ENCODE results near the gene RIN3.

RIN3 gene

DNA sequence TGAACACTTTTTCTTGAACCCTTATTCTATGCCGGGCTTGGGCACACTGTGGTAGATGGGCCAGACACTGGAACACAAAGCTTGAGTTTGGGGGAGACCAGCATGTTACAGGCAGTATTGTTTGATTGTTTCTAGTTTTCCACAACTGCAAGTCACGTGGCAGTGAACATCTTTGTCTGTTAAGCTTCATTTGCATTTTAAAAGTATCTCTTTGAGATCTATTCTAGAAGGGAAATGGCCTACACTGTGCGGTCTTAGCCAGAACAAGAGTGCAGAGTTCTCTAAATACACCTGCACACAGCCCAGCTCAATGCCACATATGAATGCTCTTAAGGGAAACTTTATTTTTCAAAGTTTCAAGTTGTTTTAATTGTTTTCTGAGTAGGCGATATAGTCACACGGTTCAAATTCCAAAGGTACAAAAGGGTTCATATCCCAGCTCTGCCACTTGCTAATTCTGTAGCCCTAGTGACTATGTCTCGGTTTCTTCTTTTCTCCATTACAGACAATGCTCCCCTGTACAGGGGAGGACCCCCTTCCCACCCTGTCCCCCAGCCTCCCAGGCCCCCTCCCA is 24.9 kb downstream of the RIN3 start:
- no peaks in the 10 kb centered on the region for H3K9me3 Mint-ChIP-seq
- H3K27ac Mint-ChIP-seq, result no peak overlapping the region
- DNase-seq (ENCODE audit: low spot score in 2 of 2) (no peak), ATAC-seq (ENCODE audit: low read depth) (peak; percentile 92)
- no peaks in the 10 kb centered on the region for H3K36me3 Mint-ChIP-seq
- no peak overlapping the region for H3K4me3 Mint-ChIP-seq
- peaks cover 24% of the 10 kb centered on the region for H3K4me1 Mint-ChIP-seq
- no peaks in the 10 kb centered on the region for H3K27me3 Mint-ChIP-seq

GRCh38 chr14:92539419-92539818 is 25.8 kb downstream of the RIN3 start:
- no peak overlapping the region for H3K4me3 Mint-ChIP-seq
- no peak for DNase-seq (ENCODE audit: low spot score in 2 of 2)
- H3K36me3 Mint-ChIP-seq, result no peaks in the 10 kb centered on the region
- H3K4me1 Mint-ChIP-seq, result peaks cover 24% of the 10 kb centered on the region
- no peaks in the 10 kb centered on the region for H3K27me3 Mint-ChIP-seq
- no peak overlapping the region for H3K27ac Mint-ChIP-seq
- no peaks in the 10 kb centered on the region for H3K9me3 Mint-ChIP-seq
- ATAC-seq (ENCODE audit: low read depth), result no peak

DNA sequence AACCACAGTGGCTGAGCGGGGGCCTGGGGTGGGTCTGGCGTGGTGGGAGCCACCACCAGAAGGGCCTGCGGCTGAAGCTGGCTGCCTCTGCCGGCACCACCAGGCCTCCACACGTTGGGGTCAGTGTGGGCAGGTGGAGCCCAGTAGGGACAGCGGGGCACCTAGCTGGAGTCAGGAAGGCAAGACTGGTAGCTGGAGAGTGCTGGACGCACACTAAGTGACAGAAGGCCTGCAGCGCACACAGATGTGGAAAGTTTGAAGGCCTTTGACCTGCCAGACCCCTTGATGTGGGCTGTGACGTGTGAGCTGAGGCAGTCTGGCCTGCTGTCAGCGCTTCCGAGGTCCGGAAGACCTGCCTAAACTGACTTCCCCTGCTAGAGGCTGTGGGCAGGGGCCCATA is 26.3 kb downstream of the RIN3 start:
- no peak overlapping the region for H3K27ac Mint-ChIP-seq
- DNase-seq (ENCODE audit: low spot score in 2 of 2) (no peak), ATAC-seq (ENCODE audit: low read depth) (no peak)
- H3K9me3 Mint-ChIP-seq, result no peaks in the 10 kb centered on the region
- no peaks in the 10 kb centered on the region for H3K27me3 Mint-ChIP-seq
- peaks cover 23% of the 10 kb centered on the region for H3K4me1 Mint-ChIP-seq
- no peak overlapping the region for H3K4me3 Mint-ChIP-seq
- H3K36me3 Mint-ChIP-seq, result no peaks in the 10 kb centered on the region

DNA sequence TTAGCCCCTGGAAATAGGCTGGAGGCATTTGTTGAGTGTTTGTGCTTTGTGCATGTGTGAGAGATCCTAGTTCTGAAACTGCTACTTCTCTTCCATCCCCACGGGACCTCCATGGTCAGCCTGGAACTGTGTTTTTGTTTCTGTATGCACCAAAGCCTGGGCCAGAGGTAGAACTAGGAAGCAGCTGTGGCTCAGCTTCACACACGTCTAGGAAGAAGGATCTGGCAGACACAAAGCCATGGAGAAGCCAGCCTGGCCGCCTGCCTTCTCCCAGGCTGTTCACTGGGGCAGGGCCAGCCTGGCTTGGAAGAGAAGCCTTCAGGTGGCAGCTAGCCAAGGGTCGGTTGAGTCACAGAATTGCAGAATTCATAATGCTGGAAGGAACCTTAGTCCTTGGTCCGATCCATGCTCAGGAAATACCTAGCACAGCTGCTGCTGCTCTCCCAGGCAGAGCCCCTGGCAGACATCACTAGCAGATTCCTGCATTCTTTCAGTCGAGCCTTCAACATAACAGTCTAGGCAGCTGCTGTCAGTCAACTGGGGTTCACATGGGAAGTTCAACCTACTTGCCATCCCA is 27.0 kb downstream of the RIN3 start:
- H3K9me3 Mint-ChIP-seq, result no peaks in the 10 kb centered on the region
- no peak overlapping the region for H3K4me3 Mint-ChIP-seq
- H3K36me3 Mint-ChIP-seq, result no peaks in the 10 kb centered on the region
- H3K4me1 Mint-ChIP-seq, result peaks cover 18% of the 10 kb centered on the region
- no peaks in the 10 kb centered on the region for H3K27me3 Mint-ChIP-seq
- no peak for ATAC-seq (ENCODE audit: low read depth)
- DNase-seq (ENCODE audit: low spot score in 2 of 2), result no peak
- H3K27ac Mint-ChIP-seq, result no peak overlapping the region

- H3K4me3 Mint-ChIP-seq, result no peak overlapping the region
- no peak for DNase-seq (ENCODE audit: low spot score in 2 of 2)
- no peak for ATAC-seq (ENCODE audit: low read depth)
- H3K36me3 Mint-ChIP-seq, result no peaks in the 10 kb centered on the region
- H3K9me3 Mint-ChIP-seq, result no peaks in the 10 kb centered on the region
- H3K27ac Mint-ChIP-seq, result no peak overlapping the region
- no peaks in the 10 kb centered on the region for H3K27me3 Mint-ChIP-seq
- peaks cover 13% of the 10 kb centered on the region for H3K4me1 Mint-ChIP-seq
These were observed 29.4 kb downstream of the RIN3 start for GRCh38 chr14:92542766-92543554.

DNA sequence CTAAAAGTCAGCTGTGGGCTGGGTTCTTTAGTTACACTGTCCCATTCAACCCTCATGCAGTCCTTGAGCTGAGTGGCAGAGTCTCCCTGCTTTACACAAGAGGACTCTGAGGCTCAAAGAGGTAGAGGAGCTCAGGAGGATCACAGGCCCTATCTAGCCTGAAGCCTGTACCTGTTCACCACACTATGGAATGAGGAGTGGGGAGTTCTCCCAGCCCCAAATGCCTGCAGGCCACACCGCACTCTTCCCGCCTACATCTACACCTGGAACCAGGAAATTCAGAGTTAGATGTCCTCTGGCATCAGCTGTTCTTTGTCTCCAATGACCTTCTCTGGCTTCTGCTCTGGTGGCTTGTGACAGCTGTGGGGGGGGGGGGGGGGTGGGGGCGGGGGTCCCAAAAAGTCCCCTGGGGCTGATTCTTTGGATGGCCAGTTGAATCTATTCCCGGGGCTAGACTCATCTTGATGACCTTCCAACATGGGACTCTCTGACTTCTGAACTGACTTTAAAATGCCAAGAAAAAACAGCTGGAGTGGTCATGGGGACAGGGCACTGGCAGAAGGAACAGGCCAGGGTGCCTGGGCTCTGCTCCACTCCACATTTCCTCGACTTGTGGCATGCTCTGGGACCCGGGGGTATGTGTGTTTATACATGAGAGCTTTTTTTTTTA is 30.6 kb downstream of the RIN3 start:
- no peak for ATAC-seq (ENCODE audit: low read depth)
- DNase-seq (ENCODE audit: low spot score in 2 of 2), result no peak
- Mint-ChIP-seq H3K27ac (no peak overlapping the region), H3K4me3 (no peak overlapping the region), H3K4me1 (peaks cover 6% of the 10 kb centered on the region), H3K9me3 (no peaks in the 10 kb centered on the region), H3K27me3 (no peaks in the 10 kb centered on the region), H3K36me3 (no peaks in the 10 kb centered on the region)

DNA sequence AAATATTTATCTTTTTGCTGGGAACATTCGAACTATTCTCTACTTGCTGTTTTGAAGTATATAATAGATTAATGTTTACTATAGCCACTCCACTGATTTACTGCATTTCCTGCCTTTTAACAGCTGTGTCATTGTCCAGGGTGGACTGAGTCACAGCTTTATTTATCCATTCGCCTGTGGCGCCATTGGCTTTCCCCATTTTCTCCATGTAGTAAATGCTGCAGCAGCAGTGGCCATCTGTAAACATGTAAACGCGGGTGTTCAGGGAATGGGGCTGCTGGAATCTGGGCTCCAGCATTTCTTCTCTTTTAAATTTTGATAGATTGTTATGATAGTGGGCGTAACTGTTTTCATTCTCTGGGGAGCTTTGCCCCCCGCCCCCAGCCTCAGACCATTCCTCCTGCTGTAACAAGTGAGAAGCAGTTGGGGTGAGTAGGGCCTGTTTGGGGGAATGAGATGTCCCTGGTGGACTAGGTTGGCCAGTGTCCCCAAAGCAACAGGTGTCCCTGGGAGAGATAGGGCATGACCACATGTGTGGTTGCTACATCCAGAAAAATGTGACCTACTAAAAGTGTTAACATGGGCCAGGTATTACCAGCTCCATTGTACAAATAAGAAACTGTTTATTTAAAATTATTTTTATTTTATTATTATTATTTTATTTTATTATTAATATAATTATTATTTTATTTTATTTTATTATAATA is 32.9 kb downstream of the RIN3 start:
- ATAC-seq (ENCODE audit: low read depth), result no peak
- H3K4me3 Mint-ChIP-seq, result no peak overlapping the region
- peaks cover 7% of the 10 kb centered on the region for H3K4me1 Mint-ChIP-seq
- H3K9me3 Mint-ChIP-seq, result no peaks in the 10 kb centered on the region
- H3K36me3 Mint-ChIP-seq, result peaks cover 2% of the 10 kb centered on the region
- no peak for DNase-seq (ENCODE audit: low spot score in 2 of 2)
- H3K27me3 Mint-ChIP-seq, result peaks cover 2% of the 10 kb centered on the region
- no peak overlapping the region for H3K27ac Mint-ChIP-seq

GRCh38 chr14:92549105-92549858 is 35.7 kb downstream of the RIN3 start:
- Mint-ChIP-seq H3K4me1 (peaks cover 20% of the 10 kb centered on the region), H3K27ac (no peak overlapping the region), H3K36me3 (peaks cover 2% of the 10 kb centered on the region), H3K27me3 (peaks cover 9% of the 10 kb centered on the region), H3K9me3 (no peaks in the 10 kb centered on the region), H3K4me3 (no peak overlapping the region)
- DNase-seq (ENCODE audit: low spot score in 2 of 2), result no peak
- no peak for ATAC-seq (ENCODE audit: low read depth)

- H3K4me3 Mint-ChIP-seq, result no peak overlapping the region
- ATAC-seq (ENCODE audit: low read depth) (no peak), DNase-seq (ENCODE audit: low spot score in 2 of 2) (no peak)
- H3K36me3 Mint-ChIP-seq, result peaks cover 2% of the 10 kb centered on the region
- H3K27me3 Mint-ChIP-seq, result peaks cover 9% of the 10 kb centered on the region
- no peaks in the 10 kb centered on the region for H3K9me3 Mint-ChIP-seq
- H3K27ac Mint-ChIP-seq, result no peak overlapping the region
- peaks cover 20% of the 10 kb centered on the region for H3K4me1 Mint-ChIP-seq
These were observed 36.3 kb downstream of the RIN3 start for GRCh38 chr14:92549859-92550230.

DNA sequence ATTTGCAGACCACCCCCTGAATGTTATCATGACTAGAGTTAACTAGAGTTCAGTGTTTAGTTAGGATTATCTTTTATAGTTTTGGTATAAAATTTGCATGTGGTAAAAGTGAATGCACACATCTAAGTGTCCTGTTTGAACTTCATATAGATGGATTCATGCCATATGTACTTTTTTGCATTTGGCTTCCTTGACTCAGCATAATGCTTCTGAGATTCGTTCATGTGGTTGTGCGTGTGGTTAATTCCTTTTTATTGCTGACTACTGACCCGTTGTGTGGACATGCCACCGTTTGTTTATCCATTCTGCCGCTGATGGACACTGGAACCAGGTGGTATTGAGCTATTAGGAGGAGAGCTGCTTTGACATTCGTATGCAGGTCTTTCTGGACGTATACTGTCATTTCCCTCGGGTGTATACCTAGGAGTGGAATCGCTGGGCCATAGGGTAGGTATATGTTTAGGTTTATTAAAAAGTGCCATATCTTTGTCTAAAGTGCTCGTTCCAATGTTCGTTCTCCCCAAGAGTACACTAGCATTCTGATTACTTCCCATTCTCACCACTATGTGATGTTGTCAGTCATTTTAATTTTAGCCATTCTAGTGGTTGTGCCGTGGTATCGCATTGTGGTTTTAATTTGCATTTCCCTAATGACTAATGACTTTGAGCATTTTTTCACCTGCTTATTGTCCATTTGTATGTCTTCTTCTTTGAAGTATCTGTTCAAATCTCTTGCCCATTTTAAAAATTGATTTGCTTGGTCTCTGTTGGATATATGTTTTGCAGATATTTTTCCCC is 37.7 kb downstream of the RIN3 start:
- peaks cover 34% of the 10 kb centered on the region for H3K4me1 Mint-ChIP-seq
- no peak overlapping the region for H3K27ac Mint-ChIP-seq
- DNase-seq (ENCODE audit: low spot score in 2 of 2) (peak in 1 of 2 donors; percentile 55), ATAC-seq (ENCODE audit: low read depth) (peak; percentile 92)
- peaks cover 2% of the 10 kb centered on the region for H3K36me3 Mint-ChIP-seq
- H3K9me3 Mint-ChIP-seq, result no peaks in the 10 kb centered on the region
- H3K27me3 Mint-ChIP-seq, result peaks cover 9% of the 10 kb centered on the region
- H3K4me3 Mint-ChIP-seq, result peak overlapping the region; percentile 0

- Mint-ChIP-seq H3K27ac (no peak overlapping the region), H3K4me3 (no peak overlapping the region), H3K9me3 (no peaks in the 10 kb centered on the region), H3K27me3 (peaks cover 10% of the 10 kb centered on the region), H3K4me1 (peaks cover 40% of the 10 kb centered on the region), H3K36me3 (peaks cover 6% of the 10 kb centered on the region)
- ATAC-seq (ENCODE audit: low read depth) (no peak), DNase-seq (ENCODE audit: low spot score in 2 of 2) (no peak)
These were observed 38.5 kb downstream of the RIN3 start for GRCh38 chr14:92552066-92552465.

- H3K9me3 Mint-ChIP-seq, result no peaks in the 10 kb centered on the region
These were observed 39.9 kb downstream of the RIN3 start for GRCh38 chr14:92553438-92553837.

More at GRCh38 chr14:92553438-92553837, 39.9 kb downstream of the RIN3 start:
- ATAC-seq (ENCODE audit: low read depth) (no peak), DNase-seq (ENCODE audit: low spot score in 2 of 2) (no peak)
- peaks cover 10% of the 10 kb centered on the region for H3K27me3 Mint-ChIP-seq
- H3K4me3 Mint-ChIP-seq, result no peak overlapping the region
- H3K4me1 Mint-ChIP-seq, result peaks cover 40% of the 10 kb centered on the region
- peaks cover 8% of the 10 kb centered on the region for H3K36me3 Mint-ChIP-seq
- no peak overlapping the region for H3K27ac Mint-ChIP-seq
